DMS53 treated with DMSO at 0.1 percent for 48 hours (cell line): ENCODE measurements around the gene NCOA1.
"Not testable (repeated sequence)": the region's sequence is repeated elsewhere in the genome, so short reads cannot be mapped to it uniquely, and the experiment has no call there.

Source experiments
- DNase-seq: peaks from one replicate; lab custom pipeline; 2025; ENCODE audit not compliant: unreplicated experiment; lab: John Stamatoyannopoulos, UW

Gene NCOA1

GRCh38 chr2:24474053-24474452, 17.0 kb upstream of the NCOA1 start:
- DNase-seq = no peak

GRCh38 chr2:24477229-24477628, 13.8 kb upstream of the NCOA1 start:
- no peak for DNase-seq

GRCh38 chr2:24478243-24478642, 12.8 kb upstream of the NCOA1 start:
- no peak for DNase-seq

- DNase-seq = no peak
Measured at GRCh38 chr2:24480245-24480644, 10.8 kb upstream of the NCOA1 start.

- no peak for DNase-seq
Measured at GRCh38 chr2:24482251-24482971, 8.6 kb upstream of the NCOA1 start.

GRCh38 chr2:24482972-24483300, 8.1 kb upstream of the NCOA1 start:
- DNase-seq = no peak

- not testable (repeated sequence) for DNase-seq
Measured at GRCh38 chr2:24484677-24485076, 6.4 kb upstream of the NCOA1 start.

GRCh38 chr2:24485197-24485596, 5.9 kb upstream of the NCOA1 start:
- no peak for DNase-seq

GRCh38 chr2:24486636-24487205, 4.3 kb upstream of the NCOA1 start:
- DNase-seq = no peak

- DNase-seq = no peak
Measured at GRCh38 chr2:24489465-24490180, 1.4 kb upstream of the NCOA1 start.

GRCh38 chr2:24490181-24490689, 819 bp upstream of the NCOA1 start:
- peak; percentile 36 for DNase-seq

GRCh38 chr2:24491542-24492420, 727 bp downstream of the NCOA1 start:
- no peak for DNase-seq

- DNase-seq = no peak
Measured at GRCh38 chr2:24492421-24493279, 1.6 kb downstream of the NCOA1 start.

GRCh38 chr2:24493713-24494112, 2.7 kb downstream of the NCOA1 start:
- no peak for DNase-seq

- no peak for DNase-seq
Measured at GRCh38 chr2:24494410-24494809, 3.4 kb downstream of the NCOA1 start.

- DNase-seq = no peak
Measured at GRCh38 chr2:24495451-24495850, 4.4 kb downstream of the NCOA1 start.

- no peak for DNase-seq
Measured at GRCh38 chr2:24496959-24497358, 5.9 kb downstream of the NCOA1 start.

GRCh38 chr2:24497685-24498084, 6.6 kb downstream of the NCOA1 start:
- no peak for DNase-seq

GRCh38 chr2:24498121-24498520, 7.1 kb downstream of the NCOA1 start:
- DNase-seq = no peak

GRCh38 chr2:24501813-24502212, 10.8 kb downstream of the NCOA1 start:
- no peak for DNase-seq
